Caco-2 (cell line): ENCODE data around the gene FIBCD1. TPM values are rescaled to one million over a fixed set of nuclear protein-coding genes. Genes with fewer than 3 reads are reported as not detected.

Source experiments
- BruUV-seq: library from RNA; stranded (reverse); fragments of 400-500 nt; replicated peaks from 2 replicates; lab custom pipeline; 2021; lab: Mats Ljungman, UMichigan
- CTCF ChIA-PET: fragments of 300-600 bp; sonication (Branson Sonifier 250); formaldehyde crosslinking; loops from one replicate; lab custom pipeline; 2022; ENCODE audit warnings: antibody characterized with exemption; lab: Charles Lee
- POLR2A ChIA-PET: fragments of 300-600 bp; sonication (Branson Sonifier 250); formaldehyde crosslinking; loops from one replicate; lab custom pipeline; 2022; ENCODE audit warnings: antibody characterized with exemption; lab: Charles Lee
- DNase-seq, 2 experiments: peaks; one replicate each; pipeline versions ENCODE4 v3.0.0 to v3.0.0-alpha.2; 2020 to 2022
- H3K27me3 ChIP-seq: replicated peaks from 2 replicates; pipeline ENCODE4 v1.6.0; 2011; ENCODE audit warnings: low read length; ENCODE audit not compliant: control insufficient read depth, insufficient read depth
- H3K36me3 ChIP-seq: 2 replicates; pipeline ENCODE4 v1.5.1; 2011; ENCODE audit warnings: low read length; ENCODE audit not compliant: control insufficient read depth, insufficient read depth
- H3K4me1 ChIP-seq: fragments of 250-450 bp; sonication (Bioruptor Pico); 2 replicates; pipeline ENCODE4 v1.5.1; 2020; ENCODE audit warnings: mild to moderate bottlenecking
- H3K4me3 ChIP-seq: 2 replicates; pipeline ENCODE4 v1.5.1; 2011; ENCODE audit warnings: low read depth, mild to moderate bottlenecking, control low read depth, low read length
- H3K9me3 ChIP-seq: fragments of 250-450 bp; sonication (Bioruptor Pico); 2 replicates; pipeline ENCODE4 v1.5.1; 2020; ENCODE audit warnings: mild to moderate bottlenecking, moderate library complexity
- H3K27ac Mint-ChIP-seq: one replicate; pipeline ENCODE4 v1.8.0; 2022; ENCODE audit warnings: mixed read lengths; ENCODE audit not compliant: unreplicated experiment
- H3K27me3 Mint-ChIP-seq: one replicate; pipeline ENCODE4 v1.8.0; 2022; ENCODE audit warnings: mixed read lengths; ENCODE audit not compliant: insufficient read depth, unreplicated experiment
- H3K36me3 Mint-ChIP-seq: one replicate; pipeline ENCODE4 v1.8.0; 2022; ENCODE audit warnings: mild to moderate bottlenecking, mixed read lengths; ENCODE audit not compliant: insufficient read depth, unreplicated experiment
- H3K4me1 Mint-ChIP-seq: one replicate; pipeline ENCODE4 v1.8.0; 2022; ENCODE audit warnings: low read depth, mixed read lengths; ENCODE audit not compliant: unreplicated experiment
- H3K4me3 Mint-ChIP-seq: one replicate; pipeline ENCODE4 v1.8.0; 2022; ENCODE audit warnings: mild to moderate bottlenecking, moderate library complexity, mixed read lengths; ENCODE audit not compliant: unreplicated experiment
- H3K9me3 Mint-ChIP-seq: one replicate; pipeline ENCODE4 v1.8.0; 2022; ENCODE audit warnings: mixed read lengths; ENCODE audit not compliant: unreplicated experiment
- CTCF ChIP-seq, 2 experiments: fragments of 200-600 bp in 1 of 2; IDR thresholded peaks; 1 replicate in 1 of 2; 2 replicates in 1 of 2; pipeline versions ENCODE4 v1.5.1 to v1.8.0; 2011 to 2022; ENCODE audit warnings: antibody characterized with exemption in 1 of 2, control low read depth in 1 of 2, inconsistent platforms in 1 of 2, low read depth in 1 of 2, low read length in 1 of 2, mild to moderate bottlenecking in 1 of 2, moderate library complexity in 1 of 2; ENCODE audit not compliant: insufficient read depth in 1 of 2, severe bottlenecking in 1 of 2, unreplicated experiment in 1 of 2
- intact Hi-C: fragments of 100-400 bp; cut with micrococcal nuclease; formaldehyde crosslinking; loops from one replicate; pipeline ENCODE4 v1.10.0; 2022; ENCODE audit not compliant: unreplicated experiment
- total RNA-seq: library from RNA; stranded (reverse); gene quantifications from 2 replicates; pipeline ENCODE4 v1.2.3, GENCODE V29; 2022

Gene FIBCD1
- total RNA-seq, 1 experiment from 2014 or later, result not detected

GRCh38 chr9:130882696-130883225 lies 56.3 kb downstream of the FIBCD1 start:
- no peaks in the 10 kb centered on the region for H3K4me1 ChIP-seq
- Mint-ChIP-seq H3K27me3 (no peaks in the 10 kb centered on the region), H3K27ac (no peak overlapping the region), H3K4me3 (no peak overlapping the region), H3K36me3 (peaks cover 82% of the 10 kb centered on the region), H3K9me3 (no peaks in the 10 kb centered on the region), H3K4me1 (no peaks in the 10 kb centered on the region)
- H3K9me3 ChIP-seq, result no peaks in the 10 kb centered on the region
- ChIA-PET CTCF (interaction anchor here (0.6 kb wide), 1 partner anchor 197 kb away, joined by 3 read pairs; no protein-coding TSS in a partner anchor), POLR2A (no interaction called here)
- no peak overlapping the region for H3K4me3 ChIP-seq
- H3K36me3 ChIP-seq, result peaks cover 5% of the 10 kb centered on the region
- no TSS peak for BruUV-seq
- intact Hi-C loops, result no loop called here
- no peaks in the 10 kb centered on the region for H3K27me3 ChIP-seq
- DNase-seq, result no peak
- TF ChIP-seq CTCF (IDR thresholded peaks at IDR 0.05; ENCODE audit: insufficient read depth in 1 of 2, low read depth in 1 of 2, low read length in 1 of 2, severe bottlenecking in 1 of 2, unreplicated experiment in 1 of 2), result no peak

- no peak for DNase-seq
- H3K4me3 Mint-ChIP-seq, result no peak overlapping the region
- H3K36me3 ChIP-seq, result peaks cover 5% of the 10 kb centered on the region
- no TSS peak for BruUV-seq
- no peak for TF ChIP-seq CTCF (IDR thresholded peaks at IDR 0.05; ENCODE audit: insufficient read depth in 1 of 2, low read depth in 1 of 2, low read length in 1 of 2, severe bottlenecking in 1 of 2, unreplicated experiment in 1 of 2)
- no peak overlapping the region for H3K4me3 ChIP-seq
- intact Hi-C loops, result no loop called here
- no peaks in the 10 kb centered on the region for H3K9me3 ChIP-seq
- no peaks in the 10 kb centered on the region for H3K4me1 ChIP-seq
- peaks cover 89% of the 10 kb centered on the region for H3K36me3 Mint-ChIP-seq
- no peaks in the 10 kb centered on the region for H3K27me3 ChIP-seq
- H3K9me3 Mint-ChIP-seq, result no peaks in the 10 kb centered on the region
- H3K27ac Mint-ChIP-seq, result no peak overlapping the region
- ChIA-PET POLR2A (no interaction called here), CTCF (no interaction called here)
- no peaks in the 10 kb centered on the region for H3K4me1 Mint-ChIP-seq
- no peaks in the 10 kb centered on the region for H3K27me3 Mint-ChIP-seq
Observed at GRCh38 chr9:130881516-130881915, 57.5 kb downstream of the FIBCD1 start.

DNA sequence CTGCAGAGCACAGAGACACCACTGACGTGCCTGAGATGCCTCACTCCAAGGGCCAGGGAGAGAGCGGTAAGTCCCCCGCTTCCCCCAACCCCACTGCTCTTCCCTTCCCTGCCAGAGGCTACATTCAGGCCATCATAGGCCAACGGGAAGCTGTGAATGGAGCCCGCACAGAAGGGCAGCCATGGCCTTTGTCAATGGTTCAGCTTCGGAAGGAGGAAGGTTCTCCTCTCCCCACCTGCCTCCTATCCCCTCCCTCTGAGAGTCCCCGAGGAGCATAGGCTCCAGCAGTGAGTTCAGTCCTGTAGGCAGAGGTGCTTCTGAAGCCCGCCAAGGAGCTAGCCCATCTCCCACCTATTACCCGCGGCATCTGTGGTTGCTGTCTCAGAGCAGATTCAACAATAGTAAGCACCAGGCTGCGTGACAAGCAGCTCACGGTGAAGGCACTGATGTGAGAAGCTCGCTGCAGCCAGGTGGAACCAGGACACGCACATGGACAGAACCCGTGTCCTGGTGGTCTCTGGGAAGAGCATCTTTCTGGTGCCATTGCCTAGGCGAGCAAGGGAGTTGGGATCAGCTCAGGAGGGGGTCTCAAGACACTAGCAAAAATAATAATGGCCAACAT lies 58.3 kb downstream of the FIBCD1 start:
- TF ChIP-seq CTCF (IDR thresholded peaks at IDR 0.05; ENCODE audit: insufficient read depth in 1 of 2, low read depth in 1 of 2, low read length in 1 of 2, severe bottlenecking in 1 of 2, unreplicated experiment in 1 of 2), result no peak
- Mint-ChIP-seq H3K27ac (no peak overlapping the region), H3K9me3 (no peaks in the 10 kb centered on the region), H3K4me3 (no peak overlapping the region), H3K36me3 (peaks cover 87% of the 10 kb centered on the region), H3K4me1 (no peaks in the 10 kb centered on the region), H3K27me3 (no peaks in the 10 kb centered on the region)
- intact Hi-C loops, result no loop called here
- ChIA-PET POLR2A (no interaction called here), CTCF (interaction anchor here (0.5 kb wide), 2 partner anchors 9 to 140 kb away, joined by 3 to 4 read pairs; no protein-coding TSS in a partner anchor)
- Histone ChIP-seq H3K27me3 (no peaks in the 10 kb centered on the region), H3K4me3 (no peak overlapping the region), H3K9me3 (no peaks in the 10 kb centered on the region), H3K36me3 (peaks cover 3% of the 10 kb centered on the region), H3K4me1 (no peaks in the 10 kb centered on the region)
- no peak for DNase-seq
- no TSS peak for BruUV-seq
